K562 (cell line): Measurements from ENCODE around the gene MYL10. TPM values are rescaled to one million over a fixed set of nuclear protein-coding genes. Genes with fewer than 3 reads are reported as not detected.

Experiments
- ATAC-seq: fragments of 200-7000 bp; cut with Tn5 transposase; 3 replicates; pipeline ENCODE4 v1.9.1; 2020; ENCODE audit warnings: moderate library complexity
- BruUV-seq: library from RNA; stranded (reverse); fragments of 400-500 nt; replicated peaks from 2 replicates; lab custom pipeline; 2021; lab: Mats Ljungman, UMichigan
- CTCF ChIA-PET: fragments of 300-600 bp; formaldehyde crosslinking; extraction: SDS; loops from one replicate; lab custom pipeline; 2021; ENCODE audit warnings: low intra/inter-chr PET ratio; lab: Yijun Ruan, JAX
- POLR2A ChIA-PET: fragments of 300-600, 350-650 bp; sonication (Branson Sonifier 250); formaldehyde crosslinking; extraction: SDS; loops from one replicate; lab custom pipeline; 2021; ENCODE audit warnings: antibody characterized with exemption, inconsistent platforms; lab: Yijun Ruan, JAX
- DNase-seq, 4 experiments: peaks; one replicate each; pipeline versions ENCODE4 v3.0.0 to v3.0.0-alpha.2; 2011 to 2018; ENCODE audit warnings: low spot score in 3 of 4, mixed read lengths in 3 of 4; ENCODE audit errors: extremely low read depth in 1 of 4
- FAIRE-seq: peaks from 2 replicates; lab custom pipeline; 2011; peaks lifted over from hg19 to GRCh38; lab: Jason Lieb, UNC
- H2AFZ ChIP-seq: 2 replicates; pipeline ENCODE4 v1.6.0; 2011; ENCODE audit warnings: low read depth, low read length, control low read depth, inconsistent platforms
- H3K27ac ChIP-seq: fragments of 200-600 bp; 3 replicates; pipeline ENCODE4 v1.8.0; 2011; ENCODE audit warnings: low read depth, mild to moderate bottlenecking, control low read depth, inconsistent platforms, low read length, moderate library complexity, mixed read lengths; ENCODE audit errors: extremely low read depth
- H3K27me3 ChIP-seq, 2 experiments: fragments of 300-600 bp in 1 of 2; 2 replicates in 1 of 2; 3 replicates in 1 of 2; pipeline versions ENCODE4 v1.6.0 to v1.8.0; 2011; ENCODE audit warnings: inconsistent platforms in 2 of 2, low read length in 2 of 2, mild to moderate bottlenecking in 1 of 2, mixed read lengths in 1 of 2, moderate library complexity in 1 of 2; ENCODE audit not compliant: control insufficient read depth in 2 of 2, insufficient read depth in 2 of 2
- H3K36me3 ChIP-seq: fragments of 300-600 bp; 3 replicates; pipeline ENCODE4 v1.8.0; 2011; ENCODE audit warnings: mild to moderate bottlenecking, low read length, inconsistent platforms; ENCODE audit not compliant: control insufficient read depth, insufficient read depth
- H3K4me1 ChIP-seq, 2 experiments: fragments of 200-600 bp in 1 of 2; replicated peaks in 1 of 2; 2 replicates in 1 of 2; 3 replicates in 1 of 2; pipeline versions ENCODE4 v1.5.1 to v1.8.0; 2011; ENCODE audit warnings: inconsistent platforms in 2 of 2, low read length in 2 of 2, mild to moderate bottlenecking in 1 of 2, mixed read lengths in 1 of 2, moderate library complexity in 1 of 2; ENCODE audit not compliant: control insufficient read depth in 2 of 2, insufficient read depth in 2 of 2
- H3K4me2 ChIP-seq: 2 replicates; pipeline ENCODE4 v1.6.1; 2011; ENCODE audit warnings: low read length, control low read depth, inconsistent platforms, mixed read lengths; ENCODE audit not compliant: insufficient read depth
- H3K4me3 ChIP-seq: fragments of 200-600 bp; sonication (generic), shearing (Covaris generic); 2 replicates; pipeline ENCODE4 v1.5.1; 2016; ENCODE audit warnings: control low read depth, inconsistent platforms
- H3K79me2 ChIP-seq: fragments of 200-600 bp; 3 replicates; pipeline ENCODE4 v1.8.0; 2011; ENCODE audit warnings: low read length, inconsistent platforms; ENCODE audit not compliant: control insufficient read depth, insufficient read depth
- H3K9ac ChIP-seq, 2 experiments: 2 replicates each; pipeline versions ENCODE4 v1.6.0 to v1.6.1; 2011; ENCODE audit warnings: low read depth in 2 of 2, low read length in 2 of 2, control low read depth in 1 of 2, inconsistent platforms in 1 of 2, mild to moderate bottlenecking in 1 of 2, mixed read lengths in 1 of 2; ENCODE audit not compliant: insufficient read depth in 1 of 2
- H3K9me1 ChIP-seq: one replicate; pipeline ENCODE4 v1.6.0; 2011; ENCODE audit warnings: inconsistent platforms, mild to moderate bottlenecking, low read length, moderate library complexity; ENCODE audit not compliant: control insufficient read depth, insufficient read depth
- H3K9me3 ChIP-seq: replicated peaks from 2 replicates; pipeline ENCODE4 v1.5.1; 2011; ENCODE audit warnings: low read depth, low read length, inconsistent platforms; ENCODE audit not compliant: control insufficient read depth, insufficient read depth
- H4K20me1 ChIP-seq: replicated peaks from 2 replicates; pipeline ENCODE4 v1.6.1; 2011; ENCODE audit warnings: low read length, inconsistent platforms, mixed read lengths; ENCODE audit not compliant: control insufficient read depth, insufficient read depth
- BRCA1 ChIP-seq, 2 experiments: fragments of 450-650 bp in 1 of 2; sonication (generic) in 1 of 2; formaldehyde crosslinking in 1 of 2; IDR thresholded peaks; 2 replicates each; pipeline versions ENCODE4 v1.5.0 to v1.6.1; 2017 to 2020; ENCODE audit warnings: mild to moderate bottlenecking in 1 of 2, missing genetic modification reagents in 1 of 2
- FOXM1 ChIP-seq, 2 experiments: fragments of 450-650 bp in 1 of 2; sonication (generic) in 1 of 2; formaldehyde crosslinking in 1 of 2; IDR thresholded peaks; 2 replicates each; pipeline versions ENCODE4 v1.6.1 to v1.9.0; 2017 to 2022; ENCODE audit warnings: low read depth in 2 of 2, mild to moderate bottlenecking in 2 of 2, missing genetic modification reagents in 1 of 2, moderate library complexity in 1 of 2
- HNRNPL ChIP-seq: fragments of 200-400 bp; formaldehyde crosslinking; IDR thresholded peaks from 2 replicates; pipeline ENCODE4 v1.6.1; 2017; ENCODE audit warnings: low read depth, mild to moderate bottlenecking, low read length
- MAFK ChIP-seq: IDR thresholded peaks from 2 replicates; pipeline ENCODE4 v1.6.1; 2011; ENCODE audit warnings: low read length, improper control_type of control experiment
- MEF2D ChIP-seq: conservative IDR thresholded peaks from 2 replicates; pipeline ENCODE4 v1.6.1; 2016; ENCODE audit warnings: low read depth, missing genetic modification characterization, missing compliant biosample characterization
- NFXL1 ChIP-seq: fragments of 450-650 bp; formaldehyde crosslinking; IDR thresholded peaks from 2 replicates; pipeline ENCODE4 v1.4.0; 2021; ENCODE audit warnings: mild to moderate bottlenecking
- RBM25 ChIP-seq: fragments of 200-400 bp; formaldehyde crosslinking; IDR thresholded peaks from 2 replicates; pipeline ENCODE4 v1.6.1; 2018; ENCODE audit warnings: low read length, low read depth, moderate library complexity; ENCODE audit not compliant: severe bottlenecking
- SMARCC2 ChIP-seq: fragments of 450-650 bp; IDR thresholded peaks from 2 replicates; pipeline ENCODE4 v1.6.1; 2017; ENCODE audit warnings: antibody characterized with exemption, moderate library complexity, mild to moderate bottlenecking, low read depth
- SNRNP70 ChIP-seq: fragments of 200-400 bp; formaldehyde crosslinking; optimal IDR thresholded peaks from 2 replicates; pipeline ENCODE3; 2017; ENCODE audit warnings: low read depth, low read length
- SREBF1 ChIP-seq: fragments of 150-350 bp; IDR thresholded peaks from 2 replicates; pipeline ENCODE4 v1.6.1; 2014; ENCODE audit warnings: antibody characterized with exemption, low read depth, low read length, borderline replicate concordance
- TAF9B ChIP-seq: fragments of 450-650 bp; IDR thresholded peaks from 2 replicates; pipeline ENCODE4 v1.6.1; 2018; ENCODE audit warnings: mild to moderate bottlenecking; ENCODE audit not compliant: partially characterized antibody
- ZNF589 ChIP-seq: fragments of 200-800 bp; sonication (Bioruptor generic); IDR thresholded peaks from 2 replicates; pipeline ENCODE4 v1.6.1; 2016; ENCODE audit warnings: low read depth, missing genetic modification characterization, missing compliant biosample characterization
- ZNF79 ChIP-seq: fragments of 250-450 bp; sonication (Bioruptor Pico); IDR thresholded peaks from 2 replicates; pipeline ENCODE4 v1.4.0; 2020; ENCODE audit warnings: low read depth, mild to moderate bottlenecking, moderate library complexity
- WGBS: fragments of 100-300 bp; shearing (Covaris generic); methylation state at CpG from one replicate; pipeline ENCODE4 v1.1.6; 2016; ENCODE audit warnings: low coverage, mixed read lengths; ENCODE audit not compliant: insufficient coverage; ENCODE audit errors: missing lambda C conversion rate; 5-methylcytosine and 5-hydroxymethylcytosine counted together
- in situ Hi-C: fragments of 300-500 bp; cut with MboI; formaldehyde crosslinking; loops from 4 replicates; pipeline ENCODE4 v1.15.0; 2018; ENCODE audit warnings: inconsistent platforms, mixed read lengths
- intact Hi-C: fragments of 100-400 bp; cut with micrococcal nuclease; formaldehyde crosslinking; loops from 2 replicates; pipeline ENCODE4 v1.14.2; 2022
- polyA plus RNA-seq, 8 experiments: library from polyadenylated mRNA; depleted of rRNA in 4 of 8; stranded (reverse) in 5 of 8; unstranded in 3 of 8; fragments of >200 nt; fragmentation: Nextera tagmentation in 2 of 8; fragmentation: Illumina TruSeq in 1 of 8; extraction: Ambion mirVana in 2 of 8; extraction: Trizol in 1 of 8; gene quantifications; 2 replicates each; pipeline versions ENCODE4 v1.2.1 to v1.2.3, GENCODE V29; 2011 to 2014; ENCODE audit warnings: inconsistent platforms in 1 of 8, missing spikeins in 1 of 8
- total RNA-seq, 7 experiments: library from RNA; depleted of rRNA in 6 of 7; stranded (reverse); fragments of >200 nt in 6 of 7; fragmentation: Illumina TruSeq in 2 of 7; extraction: Trizol in 2 of 7; gene quantifications; 2 replicates each; pipeline versions ENCODE4 v1.2.1 to v1.2.3, GENCODE V29; 2011 to 2021; ENCODE audit warnings: low replicate concordance in 1 of 7
- TF ChIP-seq, protein P1 (sequence below): fragments of 450-650 bp; IDR thresholded peaks from 2 replicates; pipeline ENCODE4 v1.6.1; 2014; ENCODE audit warnings: low read depth, mild to moderate bottlenecking, moderate library complexity, borderline replicate concordance

MYL10 gene
- total and polyA plus RNA-seq, 9 of the 15 experiments (the other 6 are each of a cell fraction or from before 2014, with no cell fraction given), result not detected

DNA sequence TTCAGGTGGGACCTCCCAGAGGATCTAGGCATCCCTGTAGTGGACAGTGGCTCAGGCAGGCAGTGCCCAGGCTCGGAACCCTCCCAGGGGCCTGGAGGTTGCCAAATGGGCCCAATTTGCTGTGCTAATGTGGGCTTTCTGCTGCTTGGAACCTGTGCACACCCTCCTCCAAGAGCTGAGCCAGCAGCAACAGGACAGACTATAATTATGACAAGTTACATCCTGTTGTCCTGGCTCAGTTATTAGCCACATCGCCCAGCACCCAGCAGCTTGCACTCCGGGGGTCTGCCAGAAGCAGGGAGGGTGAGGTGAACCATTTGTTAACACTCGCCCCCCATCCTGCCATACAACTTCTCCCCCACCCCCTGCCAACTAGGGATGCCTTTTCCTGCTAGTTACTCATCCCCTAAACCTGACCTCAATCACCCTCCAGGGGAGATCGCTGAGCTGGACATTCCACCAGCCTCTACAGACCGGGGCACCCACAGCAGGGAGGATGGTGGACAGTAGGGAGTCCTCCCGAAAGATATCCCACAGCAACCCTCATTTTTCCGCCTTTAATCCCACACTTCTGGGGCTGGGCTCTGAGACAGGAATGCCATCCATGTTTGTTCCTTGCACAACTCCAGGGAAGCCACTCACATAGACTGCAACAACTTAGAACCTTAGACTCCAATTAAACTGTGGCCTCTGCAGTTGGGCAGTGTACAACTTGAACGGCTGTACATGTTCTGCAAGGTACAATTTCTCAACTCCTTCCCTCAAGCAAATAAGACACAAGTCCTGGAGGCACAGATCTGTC, 7.9 kb upstream of the MYL10 start:
- Histone ChIP-seq H2AFZ (no peak overlapping the region), H3K9me3 (peaks cover 3% of the 10 kb centered on the region), H3K4me3 (no peak overlapping the region), H3K27me3 (peaks cover 39 to 56% of the 10 kb centered on the region in 2 experiments; a peak in 4 of 5 replicates), H3K9ac (no peak overlapping the region), H3K27ac (no peak overlapping the region), H3K4me2 (no peak overlapping the region), H3K79me2 (no peaks in the 10 kb centered on the region), H4K20me1 (no peaks in the 10 kb centered on the region), H3K36me3 (no peaks in the 10 kb centered on the region), H3K9me1 (no peaks in the 10 kb centered on the region), H3K4me1 (no peaks in the 10 kb centered on the region)
- DNase-seq (no peak), FAIRE-seq (no peak), ATAC-seq (no peak)
- WGBS, result 0% methylated on average over 9 of the region's 9 CpGs
- ChIA-PET CTCF (no interaction called here), POLR2A (interaction anchor here (0.6 kb wide), 1 partner anchor 214 kb away, joined by 4 read pairs; no protein-coding TSS in a partner anchor)
- intact Hi-C loops, result no loop called here
- in situ Hi-C loops, result no loop called here
- TF ChIP-seq RBM25, result peak; percentile 52
- no peak for TF ChIP-seq FOXM1 (IDR thresholded peaks at IDR 0.05; ENCODE audit: low read depth)
- no peak for TF ChIP-seq FOXM1 (CRISPR knock-in tag; IDR thresholded peaks at IDR 0.05; ENCODE audit: low read depth)
- BruUV-seq, result no TSS peak

DNA sequence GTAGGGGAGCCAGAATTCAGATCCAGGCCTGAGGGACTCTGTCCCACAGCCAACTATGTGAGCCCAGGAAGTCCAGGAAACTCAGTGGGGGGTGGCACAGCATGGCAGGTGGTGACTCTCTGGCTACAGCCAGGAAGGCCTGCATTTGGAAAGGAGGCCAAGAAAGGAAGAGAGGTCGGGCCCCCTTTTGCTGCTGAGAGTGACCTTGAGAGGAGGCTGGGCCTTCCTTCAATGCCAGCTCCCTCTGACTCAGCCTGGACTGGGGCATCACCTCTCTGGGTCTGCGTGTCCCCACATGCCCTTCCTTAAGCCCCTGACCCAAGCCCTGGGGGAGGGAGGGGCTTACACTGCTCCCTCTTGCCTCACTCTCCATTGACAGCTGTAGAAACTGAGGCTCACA, 6.4 kb upstream of the MYL10 start:
- H3K27ac ChIP-seq, result no peak overlapping the region
- ATAC-seq (no peak), DNase-seq (no peak), FAIRE-seq (no peak)
- no peaks in the 10 kb centered on the region for H3K79me2 ChIP-seq
- WGBS, result 0% methylated on average over 2 of the region's 2 CpGs
- H3K4me2 ChIP-seq, result no peak overlapping the region
- H3K9ac ChIP-seq, result no peak overlapping the region
- no peaks in the 10 kb centered on the region for H3K9me1 ChIP-seq
- peaks cover 36 to 59% of the 10 kb centered on the region in 2 experiments; a peak in 4 of 5 replicates for H3K27me3 ChIP-seq
- no peaks in the 10 kb centered on the region for H3K36me3 ChIP-seq
- CTCF ChIA-PET, result no interaction called here
- no peaks in the 10 kb centered on the region for H4K20me1 ChIP-seq
- BruUV-seq, result no TSS peak
- intact Hi-C loops, result no loop called here
- no peak overlapping the region for H3K4me3 ChIP-seq
- peaks cover 3% of the 10 kb centered on the region for H3K9me3 ChIP-seq
- in situ Hi-C loops, result no loop called here
- H2AFZ ChIP-seq, result no peak overlapping the region
- H3K4me1 ChIP-seq, result peaks cover 0 to 2% of the 10 kb centered on the region in 2 experiments; a peak in 1 of 5 replicates
- POLR2A ChIA-PET, result no interaction called here
- TF ChIP-seq ZNF79 (CRISPR knock-in tag) (no peak), SMARCC2 (no peak), TAF9B (no peak), NFXL1 (CRISPR knock-in tag) (no peak), MEF2D (tag) (no peak), MAFK (no peak), BRCA1 (IDR thresholded peaks at IDR 0.05) (no peak), BRCA1 (CRISPR knock-in tag; IDR thresholded peaks at IDR 0.05) (no peak), HNRNPL (no peak), ZNF589 (no peak), SREBF1 (no peak), SNRNP70 (no peak)
- TF ChIP-seq, protein P1, sequence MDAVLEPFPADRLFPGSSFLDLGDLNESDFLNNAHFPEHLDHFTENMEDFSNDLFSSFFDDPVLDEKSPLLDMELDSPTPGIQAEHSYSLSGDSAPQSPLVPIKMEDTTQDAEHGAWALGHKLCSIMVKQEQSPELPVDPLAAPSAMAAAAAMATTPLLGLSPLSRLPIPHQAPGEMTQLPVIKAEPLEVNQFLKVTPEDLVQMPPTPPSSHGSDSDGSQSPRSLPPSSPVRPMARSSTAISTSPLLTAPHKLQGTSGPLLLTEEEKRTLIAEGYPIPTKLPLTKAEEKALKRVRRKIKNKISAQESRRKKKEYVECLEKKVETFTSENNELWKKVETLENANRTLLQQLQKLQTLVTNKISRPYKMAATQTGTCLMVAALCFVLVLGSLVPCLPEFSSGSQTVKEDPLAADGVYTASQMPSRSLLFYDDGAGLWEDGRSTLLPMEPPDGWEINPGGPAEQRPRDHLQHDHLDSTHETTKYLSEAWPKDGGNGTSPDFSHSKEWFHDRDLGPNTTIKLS, result no peak
